Measurements from ENCODE around the gene EPHA6.
"Not testable (repeated sequence)": the region's sequence is repeated elsewhere in the genome, so short reads cannot be mapped to it uniquely, and the experiment has no call there.

Gene EPHA6

DNA sequence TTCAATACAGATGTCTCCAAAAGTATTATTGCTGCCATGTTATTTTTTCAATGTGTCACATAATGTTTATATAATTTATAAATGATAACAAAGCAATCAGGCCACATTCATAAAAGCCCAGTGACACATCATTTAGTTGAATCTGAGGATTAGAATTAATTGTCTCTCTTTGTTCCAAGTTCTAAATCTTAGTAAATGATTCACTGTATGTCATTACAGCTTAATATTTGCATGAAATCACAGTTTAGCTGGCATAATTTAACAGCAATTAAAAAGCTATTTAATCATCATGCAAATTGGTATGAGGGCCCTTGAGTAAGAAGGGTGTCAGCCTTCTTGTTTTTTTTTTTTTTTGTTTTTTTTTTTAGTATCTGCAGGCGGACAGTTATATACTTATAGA lies 427.0 kb downstream of the EPHA6 start:
- no peak overlapping the region for H3K4me3 ChIP-seq (ENCODE audit: low read length)

DNA sequence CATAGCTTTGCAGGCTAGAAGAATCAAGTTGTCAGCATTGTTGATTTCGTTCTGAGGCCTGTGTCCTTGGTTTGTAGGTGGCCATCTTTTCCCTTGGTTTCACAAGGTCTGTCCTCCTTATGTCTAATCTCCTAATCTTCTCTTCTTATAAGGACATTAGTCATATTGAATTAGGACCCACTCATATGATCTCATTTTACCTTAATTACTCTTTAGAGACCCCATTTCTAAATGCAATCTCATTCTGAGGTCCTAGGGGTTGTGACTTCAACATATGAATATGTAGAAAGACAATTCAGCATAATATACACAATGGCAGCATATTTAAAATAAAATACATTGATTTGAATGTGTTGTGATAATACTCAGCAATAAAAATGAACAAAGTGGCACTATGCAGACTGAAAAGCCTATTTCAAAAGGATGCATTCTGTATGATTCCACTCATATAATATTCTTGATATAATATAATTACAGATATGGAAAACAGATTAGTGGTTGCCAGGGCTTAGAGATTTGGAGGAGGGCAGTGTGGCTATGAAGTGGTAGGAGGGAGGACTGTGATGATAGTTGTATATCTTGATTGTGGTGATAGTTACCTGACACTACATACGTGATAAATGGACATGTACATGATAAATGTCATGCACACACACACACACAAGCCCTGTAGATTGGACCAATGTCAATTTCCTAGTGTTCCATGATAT lies 431.0 kb downstream of the EPHA6 start:
- H3K4me3 ChIP-seq (ENCODE audit: low read length), result no peak overlapping the region
- DNase-seq (ENCODE audit: low read depth, low spot score), result no peak

More for the DNA sequence above, 427.0 kb downstream of the EPHA6 start:
- no peak for DNase-seq (ENCODE audit: low read depth, low spot score)

DNA sequence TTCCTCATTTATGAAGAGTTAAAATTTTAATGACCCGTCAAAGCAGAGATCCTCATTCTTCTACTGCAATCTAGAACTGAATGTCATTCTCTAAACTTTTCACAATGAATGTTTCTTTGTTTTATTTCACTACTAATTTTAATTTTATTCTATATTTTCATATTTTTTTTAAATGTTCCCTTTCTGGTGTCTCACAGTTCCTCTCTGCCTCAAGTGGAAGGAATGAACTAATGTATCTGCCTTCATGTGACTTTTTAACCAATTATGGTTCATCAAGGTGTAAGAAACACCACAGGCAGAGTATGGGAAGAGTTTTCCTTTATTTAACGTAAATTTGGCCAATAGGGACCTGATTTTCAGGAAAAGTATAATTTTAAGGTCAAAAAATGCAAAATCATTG lies 441.7 kb downstream of the EPHA6 start:
- no peak for DNase-seq (ENCODE audit: low read depth, low spot score)
- no peak overlapping the region for H3K4me3 ChIP-seq (ENCODE audit: low read length)

DNA sequence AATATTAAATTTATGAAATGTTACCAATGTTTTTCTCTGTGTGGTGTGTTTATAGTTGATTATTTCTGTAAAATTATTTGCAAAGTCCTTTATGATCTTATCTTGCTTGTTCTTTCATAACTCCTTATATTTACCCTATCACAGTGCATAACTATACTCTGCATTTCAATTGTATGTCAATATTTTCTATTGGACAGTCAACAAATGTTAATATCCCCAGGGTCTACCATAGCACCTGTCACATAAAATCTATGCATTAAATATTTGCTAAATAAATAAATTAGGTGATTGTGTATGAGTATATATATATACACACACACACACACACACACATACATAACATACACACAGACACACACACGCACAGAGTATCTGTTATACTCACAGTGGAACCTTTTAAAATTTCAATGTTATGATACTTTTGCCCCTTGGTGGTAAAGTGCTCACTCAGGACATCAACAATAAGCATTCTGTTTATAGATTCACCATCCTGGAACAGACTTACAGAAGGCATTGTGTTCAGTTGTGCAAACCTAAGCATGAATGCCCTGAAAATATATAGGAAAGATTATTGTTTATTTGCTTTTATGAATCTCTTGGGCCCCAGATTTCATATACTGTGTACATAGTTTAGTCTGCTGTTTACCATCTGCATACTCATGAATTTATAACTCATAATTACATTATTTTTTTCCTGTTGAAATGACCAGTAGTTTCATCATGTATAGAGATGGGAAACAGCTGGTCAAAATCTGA lies 443.7 kb downstream of the EPHA6 start:
- H3K4me3 ChIP-seq (ENCODE audit: low read length), result no peak overlapping the region
- DNase-seq (ENCODE audit: low read depth, low spot score), result no peak

DNA sequence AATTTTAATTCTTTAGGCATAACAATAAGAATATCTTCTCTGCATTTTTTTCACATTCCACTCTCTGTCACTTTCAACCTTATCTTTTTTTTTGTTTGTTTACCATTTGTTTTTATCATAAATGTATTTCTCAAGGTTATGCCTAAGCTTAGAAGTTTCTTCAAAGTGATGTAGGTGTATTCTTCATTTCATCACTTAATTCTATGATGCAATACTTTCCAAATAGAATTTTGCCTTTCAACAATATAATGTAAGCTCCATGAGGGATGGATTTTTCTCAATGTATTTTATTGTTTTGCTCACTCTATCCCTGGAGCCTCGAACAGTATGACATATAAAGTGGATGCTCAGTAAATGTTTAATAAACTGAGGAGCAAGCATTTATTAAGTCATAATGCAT lies 444.9 kb downstream of the EPHA6 start:
- DNase-seq (ENCODE audit: low read depth, low spot score), result no peak
- no peak overlapping the region for H3K4me3 ChIP-seq (ENCODE audit: low read length)

DNA sequence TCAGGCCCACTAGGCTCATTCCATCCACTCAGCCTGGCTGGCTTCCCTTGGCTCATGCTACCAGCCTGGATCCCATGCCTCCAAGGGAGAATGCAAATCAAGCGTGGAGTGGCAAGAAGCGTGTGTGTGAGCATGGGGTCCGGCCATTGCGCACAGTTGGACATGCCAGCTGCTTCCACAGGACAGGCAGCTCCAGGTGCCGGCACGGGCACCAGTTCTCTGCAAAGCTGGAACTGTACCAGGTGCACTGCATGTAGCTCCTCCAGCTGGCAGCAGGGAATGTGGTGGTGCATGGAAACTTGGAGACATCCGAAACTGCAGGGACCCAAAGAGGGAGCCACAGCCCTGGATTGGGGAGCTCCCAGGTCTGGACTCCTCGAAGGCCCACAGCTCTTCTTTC lies 449.8 kb downstream of the EPHA6 start:
- H3K4me3 ChIP-seq (ENCODE audit: low read length), result no peak overlapping the region
- DNase-seq (ENCODE audit: low read depth, low spot score), result no peak

DNA sequence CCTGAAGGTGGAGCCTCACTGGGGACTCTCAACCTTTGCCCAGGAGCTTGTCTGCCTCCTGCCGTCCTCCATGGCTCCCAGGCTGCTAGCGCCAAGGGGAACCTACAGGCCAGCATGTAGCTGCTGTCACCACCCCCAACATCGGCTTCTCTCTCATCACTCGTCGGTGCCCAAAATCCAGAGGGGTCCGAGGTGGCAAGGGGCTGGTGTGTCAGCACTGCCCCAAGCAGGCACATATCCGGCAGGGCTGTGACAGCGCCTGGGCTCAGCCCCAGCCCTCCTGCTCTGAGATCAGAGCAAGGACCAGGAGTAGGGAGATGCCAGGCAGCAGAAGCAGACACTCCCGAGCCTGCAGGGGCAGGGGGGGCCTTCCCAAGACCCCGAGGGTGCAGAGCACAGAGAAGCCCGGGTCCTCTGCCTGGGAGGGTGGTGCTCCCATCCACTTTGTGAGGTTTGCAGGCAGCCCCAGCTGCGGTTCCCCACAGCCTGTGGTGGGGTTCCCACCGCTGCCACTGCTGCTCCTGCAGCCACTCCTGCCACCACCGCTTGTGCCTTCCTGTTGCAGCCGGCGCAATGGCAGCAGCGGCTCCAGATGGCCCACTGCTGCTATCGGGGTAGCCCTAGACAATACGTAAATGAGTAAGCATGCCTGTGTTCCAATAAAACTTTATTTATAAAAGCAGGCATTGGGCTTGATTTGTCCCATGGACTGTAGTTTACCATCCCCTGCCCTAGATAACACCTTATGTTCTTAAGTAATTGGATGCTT lies 451.0 kb downstream of the EPHA6 start:
- DNase-seq (ENCODE audit: low read depth, low spot score), result peak; percentile 28
- no peak overlapping the region for H3K4me3 ChIP-seq (ENCODE audit: low read length)

DNA sequence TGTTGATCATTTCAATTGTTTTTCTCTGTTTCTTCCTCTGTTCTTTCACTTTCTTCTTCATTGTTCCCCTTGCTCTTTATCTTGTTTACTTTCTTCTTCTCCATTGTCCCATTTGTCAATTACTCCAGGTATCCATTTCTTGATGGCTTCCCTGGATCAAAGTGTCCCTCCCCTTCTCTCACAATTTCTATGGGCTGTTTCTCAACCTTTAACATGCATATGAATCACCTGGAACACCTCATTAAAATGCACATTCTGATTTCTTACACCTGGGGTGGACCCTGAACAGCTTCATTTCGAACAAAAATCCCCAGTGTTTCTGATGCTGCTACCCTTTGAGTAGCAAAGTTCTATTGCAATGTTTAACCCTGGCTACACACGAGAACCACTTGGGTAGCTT lies 454.8 kb downstream of the EPHA6 start:
- no peak overlapping the region for H3K4me3 ChIP-seq (ENCODE audit: low read length)
- no peak for DNase-seq (ENCODE audit: low read depth, low spot score)

DNA sequence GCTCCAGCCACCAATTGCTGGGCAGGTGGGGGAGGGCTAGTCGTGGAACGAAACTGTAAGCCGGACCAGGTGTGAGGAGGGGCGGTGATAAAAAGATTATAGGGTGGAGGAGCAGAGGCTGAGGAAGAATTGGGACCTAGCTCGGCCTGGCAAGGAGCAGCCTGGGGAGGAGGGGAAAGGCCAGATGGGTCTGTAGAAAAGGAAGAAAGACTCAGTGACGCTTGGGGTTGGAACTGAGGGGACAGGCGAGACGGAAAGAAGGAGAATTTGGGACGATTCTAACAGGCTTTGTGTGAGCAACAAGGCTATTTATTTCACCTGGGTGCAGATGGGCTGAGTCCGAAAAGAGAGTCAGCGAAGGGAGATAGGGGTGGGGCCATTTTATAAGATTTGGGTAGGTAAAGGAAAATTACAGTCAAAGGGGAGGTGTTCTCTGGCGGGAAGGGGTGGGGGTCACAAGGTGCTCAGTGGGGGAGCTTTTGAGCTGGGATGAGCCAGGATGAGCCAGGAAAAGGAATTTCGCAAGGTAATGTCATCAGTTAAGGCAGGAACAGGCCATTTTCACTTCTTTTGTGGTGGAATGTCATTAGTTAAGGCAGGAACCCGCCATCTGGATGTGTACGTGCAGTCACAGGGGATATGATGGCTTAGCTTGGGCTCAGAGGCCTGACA lies 462.6 kb downstream of the EPHA6 start:
- not testable (repeated sequence) for DNase-seq (ENCODE audit: low read depth, low spot score)

DNA sequence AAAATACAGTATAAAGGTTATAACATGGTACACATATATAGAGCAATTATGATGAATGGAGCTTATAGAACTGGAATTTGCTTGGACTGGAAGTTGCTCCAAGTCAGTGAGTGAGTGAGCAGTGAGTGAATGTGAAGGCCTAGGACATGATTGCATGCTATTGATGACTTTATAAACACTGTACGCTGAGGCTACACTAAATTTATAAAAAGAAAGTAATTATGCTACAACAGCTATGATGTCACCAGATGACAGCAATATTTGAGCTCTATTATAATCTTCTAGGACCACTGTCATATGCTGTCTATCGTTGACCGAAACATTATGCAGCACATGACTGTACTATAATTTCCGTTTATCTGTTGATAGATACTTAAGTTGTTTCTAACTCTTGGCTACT lies 463.3 kb downstream of the EPHA6 start:
- DNase-seq (ENCODE audit: low read depth, low spot score), result no peak
- no peak overlapping the region for H3K4me3 ChIP-seq (ENCODE audit: low read length)

More for the DNA sequence above, 462.6 kb downstream of the EPHA6 start:
- not testable (repeated sequence) for H3K4me3 ChIP-seq (ENCODE audit: low read length)

DNA sequence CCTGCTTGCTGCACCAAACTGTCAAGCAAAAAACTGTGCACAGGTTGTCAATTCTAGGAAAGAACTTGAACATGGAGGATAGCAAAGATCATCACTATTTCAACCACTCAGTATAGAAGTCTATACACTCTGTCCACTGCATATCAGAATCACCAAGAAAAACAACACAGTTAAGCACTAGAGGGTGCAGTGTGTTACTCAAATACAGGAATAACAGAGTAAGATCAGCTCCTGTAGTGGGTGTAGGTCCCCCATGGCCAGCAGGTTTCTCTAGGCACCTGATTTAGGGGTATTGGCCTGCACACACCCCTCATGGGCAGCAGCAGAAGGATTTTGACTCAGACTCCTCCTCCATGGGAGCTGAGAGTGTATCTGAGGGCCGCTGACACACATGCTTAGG lies 464.1 kb downstream of the EPHA6 start:
- H3K4me3 ChIP-seq (ENCODE audit: low read length), result no peak overlapping the region
- DNase-seq (ENCODE audit: low read depth, low spot score), result no peak

DNA sequence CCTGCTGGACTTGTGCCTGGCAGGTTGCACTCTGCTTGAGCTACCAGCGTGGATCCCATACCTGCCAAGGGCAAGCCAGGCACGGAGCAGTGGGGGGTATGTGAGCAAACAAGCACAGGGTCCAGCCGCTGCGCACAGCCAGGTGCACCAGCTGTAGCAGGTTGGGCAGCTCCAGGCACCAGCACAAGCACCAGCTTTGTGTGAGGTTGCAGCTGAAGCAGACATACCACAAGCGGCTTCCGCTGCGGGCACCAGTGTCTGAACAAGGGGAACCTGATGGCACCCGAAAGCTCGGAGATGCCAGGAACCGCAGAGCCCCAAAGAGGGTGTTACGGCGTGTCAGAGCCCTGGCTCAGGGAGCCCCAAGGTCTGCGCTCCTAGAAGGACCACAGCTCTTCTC lies 477.5 kb downstream of the EPHA6 start:
- DNase-seq (ENCODE audit: low read depth, low spot score), result no peak
- no peak overlapping the region for H3K4me3 ChIP-seq (ENCODE audit: low read length)

DNA sequence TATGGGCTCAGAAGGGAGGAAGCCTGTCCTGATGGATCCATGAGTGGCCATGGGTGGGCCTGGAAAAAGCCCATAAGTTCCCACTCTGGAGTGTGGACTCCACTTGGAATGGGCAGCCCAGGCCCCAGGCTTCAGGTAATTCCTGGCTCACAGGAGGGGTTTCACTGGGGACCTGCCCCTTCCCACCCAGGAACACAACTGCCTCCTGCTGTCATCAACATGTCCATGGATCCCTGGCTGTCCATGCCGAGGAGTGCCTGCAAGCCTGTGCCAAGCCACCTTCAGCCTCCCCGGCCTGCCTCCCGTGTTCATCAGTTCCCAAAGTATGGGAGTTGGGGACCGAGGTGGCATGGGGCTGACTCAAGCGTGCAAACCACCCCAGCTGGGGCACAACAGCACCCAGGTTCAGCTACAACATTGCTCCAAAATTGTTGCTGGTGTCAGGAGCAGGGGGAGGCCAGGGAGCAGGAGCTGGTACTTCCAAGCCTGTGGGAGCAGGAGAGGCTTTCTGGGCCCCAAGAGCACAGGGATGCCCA lies 479.3 kb downstream of the EPHA6 start:
- no peak overlapping the region for H3K4me3 ChIP-seq (ENCODE audit: low read length)
- no peak for DNase-seq (ENCODE audit: low read depth, low spot score)

DNA sequence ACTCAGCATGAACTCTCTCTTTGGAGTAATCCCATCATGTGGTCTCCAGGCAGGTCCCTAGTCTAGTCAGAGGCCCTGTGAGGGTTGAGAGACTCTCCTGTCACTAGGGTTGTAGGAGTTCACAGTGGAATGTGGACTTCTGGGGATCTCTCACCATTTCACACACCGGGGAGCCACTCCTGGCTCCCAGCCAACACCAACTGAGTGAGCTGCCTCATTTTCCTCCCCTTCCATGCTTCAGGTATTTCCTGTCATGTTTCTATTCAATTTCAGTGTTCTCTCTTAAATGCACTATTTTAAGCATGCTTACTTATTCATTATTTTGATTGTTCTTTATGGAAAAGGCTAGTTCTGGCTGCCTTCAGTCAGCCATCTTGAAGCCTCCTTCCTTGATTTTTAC lies 482.6 kb downstream of the EPHA6 start:
- DNase-seq (ENCODE audit: low read depth, low spot score), result no peak
- no peak overlapping the region for H3K4me3 ChIP-seq (ENCODE audit: low read length)

DNA sequence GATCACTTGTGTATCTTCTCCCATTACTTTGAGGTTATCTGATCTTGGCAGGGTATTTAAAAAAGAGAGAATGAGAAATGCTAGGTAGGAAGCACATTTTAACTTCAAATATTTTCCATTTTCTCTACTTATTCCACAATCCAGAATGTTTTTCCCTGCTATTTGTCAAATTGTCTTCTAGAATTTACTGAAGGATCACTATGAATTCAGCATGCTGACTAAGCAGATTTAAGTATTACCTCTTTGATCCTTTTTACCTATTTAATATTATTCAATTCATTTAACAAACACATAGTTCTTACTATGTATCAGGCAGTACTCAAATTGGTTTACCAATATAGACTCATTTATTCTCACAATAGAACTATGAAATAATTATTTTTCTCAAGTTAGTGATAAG lies 486.7 kb downstream of the EPHA6 start:
- DNase-seq (ENCODE audit: low read depth, low spot score), result no peak

DNA sequence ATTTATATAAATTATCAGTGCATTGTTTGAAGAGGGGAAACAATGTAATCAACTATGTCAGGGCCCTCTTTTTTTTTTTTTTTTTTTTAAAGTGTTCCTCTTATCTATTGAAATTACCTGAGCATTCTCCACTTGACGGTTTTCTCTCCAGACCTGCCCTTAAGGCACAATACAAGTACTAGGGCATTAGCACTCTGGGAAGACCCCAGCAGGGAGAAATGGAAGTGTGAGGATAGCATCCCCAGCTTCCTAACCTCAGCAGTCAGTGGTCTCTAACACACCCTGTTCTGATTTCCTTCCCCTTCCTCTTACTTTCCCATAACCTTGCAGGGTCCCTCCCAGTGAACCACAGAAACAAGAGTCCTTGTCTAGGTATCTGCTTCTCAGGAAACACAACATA lies 491.8 kb downstream of the EPHA6 start:
- H3K4me3 ChIP-seq (ENCODE audit: low read length), result no peak overlapping the region
- DNase-seq (ENCODE audit: low read depth, low spot score), result no peak

More for the DNA sequence above, 486.7 kb downstream of the EPHA6 start:
- no peak overlapping the region for H3K4me3 ChIP-seq (ENCODE audit: low read length)

DNA sequence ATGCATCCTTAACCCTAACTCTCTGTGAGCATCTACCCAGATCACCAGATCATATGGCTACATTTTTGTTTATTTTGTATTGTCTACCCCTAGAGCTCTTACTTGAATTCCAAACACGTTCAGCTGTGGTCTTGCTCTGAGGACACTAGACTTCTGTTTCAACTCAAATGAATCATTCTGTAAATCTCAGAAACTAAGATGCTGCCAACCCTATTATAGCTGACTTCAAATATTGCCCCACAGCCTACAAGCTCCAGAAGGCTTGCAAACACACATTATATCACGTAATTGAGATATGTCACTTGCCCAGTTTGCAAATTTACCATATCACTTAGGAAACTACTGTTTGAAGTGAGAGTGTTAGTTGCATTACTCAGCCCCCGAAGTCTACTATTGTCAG lies 524.0 kb downstream of the EPHA6 start:
- DNase-seq (ENCODE audit: low read depth, low spot score), result no peak

DNA sequence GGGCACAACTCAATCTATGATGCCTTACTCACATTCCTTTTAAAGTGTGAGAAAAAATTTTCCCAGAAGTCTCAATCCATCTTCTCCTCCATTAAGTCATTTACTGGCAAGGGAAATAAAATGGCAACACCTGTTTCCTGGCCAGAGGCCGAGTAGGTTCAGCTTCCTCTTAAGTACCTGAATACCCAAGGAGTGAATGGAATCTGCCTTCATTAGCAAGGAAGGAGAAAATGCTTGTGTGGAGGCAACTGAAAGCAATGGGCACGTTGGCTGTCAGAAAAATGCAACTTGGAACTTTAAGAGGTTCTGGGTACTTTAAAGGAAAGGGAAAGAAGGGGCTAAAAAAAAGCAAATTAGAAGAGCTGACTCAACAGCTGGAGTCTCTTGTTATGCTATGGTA lies 526.5 kb downstream of the EPHA6 start:
- H3K4me3 ChIP-seq (ENCODE audit: low read length), result no peak overlapping the region
- no peak for DNase-seq (ENCODE audit: low read depth, low spot score)

More for the DNA sequence above, 524.0 kb downstream of the EPHA6 start:
- H3K4me3 ChIP-seq (ENCODE audit: low read length), result no peak overlapping the region

DNA sequence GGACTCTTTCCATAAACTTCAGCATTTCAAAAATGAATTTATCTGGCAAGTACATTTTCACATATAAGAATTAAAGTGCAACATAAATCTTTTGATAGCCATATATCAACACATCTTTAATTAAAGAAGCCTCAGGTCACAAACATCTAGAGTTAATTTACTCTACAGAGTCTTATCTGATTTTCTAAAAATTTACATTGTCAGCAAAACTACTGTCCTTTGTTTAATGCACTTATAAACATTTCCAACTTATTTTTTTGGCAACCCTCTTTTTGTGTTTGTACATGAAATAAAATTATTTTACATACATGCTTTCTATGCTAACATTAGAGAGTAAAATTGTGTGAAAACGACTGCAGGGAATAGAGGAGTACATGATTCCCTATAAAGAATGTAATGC lies 533.4 kb downstream of the EPHA6 start:
- no peak for DNase-seq (ENCODE audit: low read depth, low spot score)
- H3K4me3 ChIP-seq (ENCODE audit: low read length), result no peak overlapping the region

Data from Jurkat, Clone E6-1 (cell line).